SK-N-SH (cell line): ENCODE measurements around the gene MS4A15.

Experiments
- EZH2phosphoT487 ChIP-seq: fragments of 200-600 bp; sonication (generic); IDR thresholded peaks from 2 replicates; pipeline ENCODE4 v1.6.1; 2017; ENCODE audit warnings: low read depth, mixed run types, mild to moderate bottlenecking, antibody characterized with exemption, moderate library complexity, borderline replicate concordance
- RXRA ChIP-seq: IDR thresholded peaks from 2 replicates; pipeline ENCODE4 v1.4.0; 2012; ENCODE audit warnings: low read depth, mild to moderate bottlenecking, borderline replicate concordance
- TF ChIP-seq, protein P1 (sequence below): fragments of 200-600 bp; sonication (generic); IDR thresholded peaks from 2 replicates; pipeline ENCODE4 v1.6.1; 2017; ENCODE audit warnings: antibody characterized with exemption, mild to moderate bottlenecking, moderate library complexity

DNA sequence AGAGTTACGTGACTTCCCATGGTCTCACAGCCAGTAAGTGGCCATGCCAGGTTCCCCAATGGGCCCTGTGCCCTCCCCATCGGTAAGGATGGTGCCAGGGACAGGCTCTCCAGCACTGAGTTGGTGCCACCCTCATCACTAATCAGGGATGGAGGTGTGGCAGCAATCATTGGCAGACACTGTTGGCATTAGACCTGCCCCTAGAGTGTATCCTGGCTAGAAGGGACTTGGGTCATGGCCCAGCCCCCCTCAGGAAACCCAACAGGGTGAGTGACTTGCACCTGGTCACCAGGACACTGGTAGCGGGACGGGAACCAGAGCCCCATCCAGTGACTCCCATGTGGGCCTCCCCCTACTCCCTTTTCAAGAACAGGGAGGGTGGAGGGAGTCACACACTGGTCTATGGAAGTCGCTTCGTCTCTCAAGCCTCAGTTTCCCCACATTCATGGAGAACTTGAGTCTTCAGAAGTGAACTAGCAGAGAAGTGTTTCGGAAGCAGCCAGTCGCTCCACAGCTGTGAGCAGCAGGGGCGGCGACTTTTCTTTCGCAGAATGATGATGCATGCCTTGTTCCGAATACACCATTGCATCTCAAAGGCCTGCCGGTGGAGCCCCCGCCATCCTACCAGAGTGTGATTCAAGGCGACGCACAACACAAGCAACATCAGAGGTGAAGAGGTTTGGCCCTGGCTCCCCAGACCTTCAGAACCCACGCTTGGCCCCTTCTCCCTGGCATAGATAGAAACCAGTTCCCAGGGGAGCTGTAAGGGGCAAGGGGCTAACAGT lies 41.4 kb downstream of the MS4A15 start:
- TF ChIP-seq EZH2phosphoT487 (no peak), RXRA (no peak)
- TF ChIP-seq, protein P1, sequence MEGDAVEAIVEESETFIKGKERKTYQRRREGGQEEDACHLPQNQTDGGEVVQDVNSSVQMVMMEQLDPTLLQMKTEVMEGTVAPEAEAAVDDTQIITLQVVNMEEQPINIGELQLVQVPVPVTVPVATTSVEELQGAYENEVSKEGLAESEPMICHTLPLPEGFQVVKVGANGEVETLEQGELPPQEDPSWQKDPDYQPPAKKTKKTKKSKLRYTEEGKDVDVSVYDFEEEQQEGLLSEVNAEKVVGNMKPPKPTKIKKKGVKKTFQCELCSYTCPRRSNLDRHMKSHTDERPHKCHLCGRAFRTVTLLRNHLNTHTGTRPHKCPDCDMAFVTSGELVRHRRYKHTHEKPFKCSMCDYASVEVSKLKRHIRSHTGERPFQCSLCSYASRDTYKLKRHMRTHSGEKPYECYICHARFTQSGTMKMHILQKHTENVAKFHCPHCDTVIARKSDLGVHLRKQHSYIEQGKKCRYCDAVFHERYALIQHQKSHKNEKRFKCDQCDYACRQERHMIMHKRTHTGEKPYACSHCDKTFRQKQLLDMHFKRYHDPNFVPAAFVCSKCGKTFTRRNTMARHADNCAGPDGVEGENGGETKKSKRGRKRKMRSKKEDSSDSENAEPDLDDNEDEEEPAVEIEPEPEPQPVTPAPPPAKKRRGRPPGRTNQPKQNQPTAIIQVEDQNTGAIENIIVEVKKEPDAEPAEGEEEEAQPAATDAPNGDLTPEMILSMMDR, result no peak
